ENCODE results near the gene NAA16. TPM values are rescaled to one million over a fixed set of nuclear protein-coding genes. Genes with fewer than 3 reads are reported as not detected.
"Not testable (repeated sequence)": the region's sequence is repeated elsewhere in the genome, so short reads cannot be mapped to it uniquely, and the experiment has no call there.

Gene NAA16
- total RNA-seq (10 to 100 TPM; 85.1 to 95.5 TPM), polyA plus RNA-seq (10 to 100 TPM; 22.6 to 43.3 (median 26.5) TPM), total RNA-seq (43.1 to 193 (median 98.1) reads per million in 6 experiments)

- ATAC-seq (peak; percentile 83 to 87), DNase-seq (peak; percentile 95 to 99 (median 96))
- Mint-ChIP-seq H3K27ac (peak within 1 kb of the TSS; percentile 78 to 97 (median 95)), H3K27me3 (peaks cover 0 to 1% (median 0%) of the 10 kb centered on the region in 5 donors), H3K9me3 (no peaks in the 10 kb centered on the region), H3K36me3 (peaks cover 0 to 6% (median 2%) of the 10 kb centered on the region in 3 donors), H3K4me3 (peak within 1 kb of the TSS; percentile 67 to 99 (median 94)), H3K4me1 (peaks cover 10 to 55% (median 46%) of the 10 kb centered on the region in 4 donors)
- POLR2A ChIA-PET = interaction anchor here (0.6 to 1.3 kb wide), 5 partner anchors 12 to 250 kb away, joined by 3 to 8 read pairs (median 3); partner anchors contain the start of gene WBP4
Measured at GRCh38 chr13:41310963-41311405, at the start of gene NAA16. TSS of gene NAA16 (plus strand) at chr13:41311267. CDS start at chr13:41311529, 262 bp downstream.

GRCh38 chr13:41263261-41263971 lies 47.7 kb upstream of the NAA16 start, which contains the start of gene MTRF1:
TSS of gene MTRF1 (minus strand) at chr13:41263576. CDS start at chr13:41260907, 2,669 bp downstream.
- POLR2A ChIA-PET = interaction anchor here (0.8 to 2.2 kb wide), 11 partner anchors 9 to 1727 kb away, joined by 3 to 12 read pairs (median 4); partner anchors contain the start of gene WBP4
- H3K27ac Mint-ChIP-seq = peak within 1 kb of the TSS; percentile 95 to 99 (median 98)
- H3K36me3 Mint-ChIP-seq = peaks cover 3 to 25% (median 13%) of the 10 kb centered on the region in 3 donors
- no peaks in the 10 kb centered on the region for H3K27me3 Mint-ChIP-seq
- DNase-seq (peak; percentile 60 to 93 (median 81)), ATAC-seq (peak; percentile 91 to 93)
- peaks cover 0 to 6% (median 2%) of the 10 kb centered on the region in 9 donors for H3K9me3 Mint-ChIP-seq
- H3K4me1 Mint-ChIP-seq = peaks cover 7 to 51% (median 34%) of the 10 kb centered on the region in 4 donors
- H3K4me3 Mint-ChIP-seq = peak within 1 kb of the TSS; percentile 94 to 99 (median 97)

- Mint-ChIP-seq H3K9me3 (peaks cover 0 to 19% (median 4%) of the 10 kb centered on the region in 9 donors), H3K4me3 (peak overlapping the region in 9 of 10 donors; percentile 15 to 74 (median 52)), H3K36me3 (peaks cover 2 to 5% (median 2%) of the 10 kb centered on the region in 3 donors), H3K27ac (peak overlapping the region; percentile 14 to 91 (median 81)), H3K4me1 (peaks cover 7 to 54% (median 40%) of the 10 kb centered on the region in 4 donors), H3K27me3 (no peaks in the 10 kb centered on the region)
- peak in 2 of 10 donors; percentile 49 to 50 for DNase-seq
- POLR2A ChIA-PET = interaction anchor here (0.9 to 1.7 kb wide), 4 partner anchors 10 to 206 kb away, joined by 3 to 6 read pairs (median 4); partner anchors contain the start of gene WBP4
- no peak for ATAC-seq
Measured at GRCh38 chr13:41267106-41267505, 44.0 kb upstream of the NAA16 start.

GRCh38 chr13:41268764-41269163 lies 42.3 kb upstream of the NAA16 start:
- peaks cover 0 to 5% (median 2%) of the 10 kb centered on the region in 3 donors for H3K36me3 Mint-ChIP-seq
- H3K27me3 Mint-ChIP-seq = no peaks in the 10 kb centered on the region
- H3K4me3 Mint-ChIP-seq = peak overlapping the region in 1 of 10 donors; percentile 39
- POLR2A ChIA-PET = interaction anchor here (0.7 to 1.1 kb wide), 3 partner anchors 9 to 42 kb away, joined by 3 to 4 read pairs (median 3); partner anchors contain the start of gene NAA16
- H3K4me1 Mint-ChIP-seq = peaks cover 10 to 56% (median 35%) of the 10 kb centered on the region in 4 donors
- H3K9me3 Mint-ChIP-seq = peaks cover 0 to 19% (median 4%) of the 10 kb centered on the region in 9 donors
- DNase-seq (peak in 4 of 10 donors; percentile 10 to 30 (median 20)), ATAC-seq (no peak)
- peak overlapping the region in 2 of 10 donors; percentile 13 to 69 for H3K27ac Mint-ChIP-seq

- Mint-ChIP-seq H3K27ac (peak overlapping the region; percentile 90 to 98 (median 96)), H3K9me3 (peaks cover 0 to 19% (median 4%) of the 10 kb centered on the region in 9 donors), H3K4me1 (peaks cover 10 to 55% (median 36%) of the 10 kb centered on the region in 4 donors), H3K27me3 (no peaks in the 10 kb centered on the region), H3K36me3 (peaks cover 0 to 5% (median 2%) of the 10 kb centered on the region in 3 donors), H3K4me3 (peak overlapping the region; percentile 52 to 81 (median 69))
- POLR2A ChIA-PET = interaction anchor here (0.6 to 3.5 kb wide), 11 partner anchors 9 to 269 kb away, joined by 3 to 19 read pairs (median 8); partner anchors contain the start of genes MTRF1 and NAA16
- DNase-seq (peak in 8 of 10 donors; percentile 8 to 87 (median 61)), ATAC-seq (peak; percentile 87 to 88)
Measured at GRCh38 chr13:41271456-41272285, 39.4 kb upstream of the NAA16 start.

GRCh38 chr13:41273831-41274441 lies 37.1 kb upstream of the NAA16 start:
- no peaks in the 10 kb centered on the region for H3K36me3 Mint-ChIP-seq
- H3K27me3 Mint-ChIP-seq = no peaks in the 10 kb centered on the region
- peak overlapping the region in 1 of 10 donors; percentile 7 for H3K4me3 Mint-ChIP-seq
- H3K27ac Mint-ChIP-seq = peak overlapping the region in 9 of 10 donors; percentile 30 to 98 (median 65)
- POLR2A ChIA-PET = interaction anchor here (0.7 to 3.5 kb wide), 3 partner anchors 9 to 997 kb away, joined by 3 to 15 read pairs (median 3); no protein-coding TSS in a partner anchor
- ATAC-seq (no peak), DNase-seq (no peak)
- peaks cover 14 to 64% (median 46%) of the 10 kb centered on the region in 4 donors for H3K4me1 Mint-ChIP-seq
- peaks cover 0 to 10% (median 1%) of the 10 kb centered on the region in 9 donors for H3K9me3 Mint-ChIP-seq

GRCh38 chr13:41274881-41275280 lies 36.2 kb upstream of the NAA16 start:
- Mint-ChIP-seq H3K4me1 (peaks cover 16 to 65% (median 48%) of the 10 kb centered on the region in 4 donors), H3K36me3 (no peaks in the 10 kb centered on the region), H3K27me3 (no peaks in the 10 kb centered on the region), H3K27ac (peak overlapping the region in 2 of 10 donors; percentile 57 to 81), H3K4me3 (no peak overlapping the region), H3K9me3 (peaks cover 0 to 3% (median 0%) of the 10 kb centered on the region in 9 donors)
- POLR2A ChIA-PET = interaction anchor here (0.6 to 0.9 kb wide), 2 partner anchors 11 to 14 kb away, joined by 3 to 5 read pairs; no protein-coding TSS in a partner anchor
- DNase-seq (no peak), ATAC-seq (no peak)

- H3K27me3 Mint-ChIP-seq = no peaks in the 10 kb centered on the region
- H3K36me3 Mint-ChIP-seq = peaks cover 0 to 4% (median 0%) of the 10 kb centered on the region in 3 donors
- peaks cover 14 to 60% (median 43%) of the 10 kb centered on the region in 4 donors for H3K4me1 Mint-ChIP-seq
- ATAC-seq (no peak), DNase-seq (no peak)
- peak overlapping the region in 2 of 10 donors; percentile 30 to 47 for H3K4me3 Mint-ChIP-seq
- H3K9me3 Mint-ChIP-seq = no peaks in the 10 kb centered on the region
- H3K27ac Mint-ChIP-seq = peak overlapping the region in 3 of 10 donors; percentile 11 to 49 (median 31)
- POLR2A ChIA-PET = interaction anchor here (0.7 to 1.3 kb wide), 6 partner anchors 8 to 268 kb away, joined by 3 to 5 read pairs (median 4); partner anchors contain the start of gene MTRF1
Measured at GRCh38 chr13:41276824-41277223, 34.2 kb upstream of the NAA16 start.

- H3K9me3 Mint-ChIP-seq, H3K27me3 Mint-ChIP-seq, POLR2A ChIA-PET, H3K36me3 Mint-ChIP-seq, ATAC-seq, H3K4me3 Mint-ChIP-seq, H3K27ac Mint-ChIP-seq, DNase-seq: not testable (repeated sequence)
- peaks cover 9 to 54% (median 32%) of the 10 kb centered on the region in 4 donors for H3K4me1 Mint-ChIP-seq
Measured at GRCh38 chr13:41279156-41279555, 31.9 kb upstream of the NAA16 start.

GRCh38 chr13:41282129-41282571 lies 28.9 kb upstream of the NAA16 start:
- no peaks in the 10 kb centered on the region for H3K27me3 Mint-ChIP-seq
- peaks cover 16 to 71% (median 46%) of the 10 kb centered on the region in 4 donors for H3K4me1 Mint-ChIP-seq
- H3K27ac Mint-ChIP-seq = no peak overlapping the region
- H3K4me3 Mint-ChIP-seq = no peak overlapping the region
- ATAC-seq = no peak
- H3K9me3 Mint-ChIP-seq = no peaks in the 10 kb centered on the region
- POLR2A ChIA-PET = interaction anchor here (0.7 to 2.7 kb wide), 2 partner anchors 10 to 24 kb away, joined by 4 to 15 read pairs; no protein-coding TSS in a partner anchor
- H3K36me3 Mint-ChIP-seq = peaks cover 0 to 16% (median 0%) of the 10 kb centered on the region in 3 donors
- DNase-seq = no peak

Measured in naive thymus-derived CD8-positive, alpha-beta T cell (primary cell).